ENCODE measurements around the gene ULK4. TPM values are rescaled to one million over a fixed set of nuclear protein-coding genes. Genes with fewer than 3 reads are reported as not detected.
A peak's percentile ranks its signal among the peaks of the same experiment; 100 is the strongest.

The ULK4 gene
- total RNA-seq, 4 donors from 2014 or later: 15.8 to 20.6 (median 16.3) TPM

DNA sequence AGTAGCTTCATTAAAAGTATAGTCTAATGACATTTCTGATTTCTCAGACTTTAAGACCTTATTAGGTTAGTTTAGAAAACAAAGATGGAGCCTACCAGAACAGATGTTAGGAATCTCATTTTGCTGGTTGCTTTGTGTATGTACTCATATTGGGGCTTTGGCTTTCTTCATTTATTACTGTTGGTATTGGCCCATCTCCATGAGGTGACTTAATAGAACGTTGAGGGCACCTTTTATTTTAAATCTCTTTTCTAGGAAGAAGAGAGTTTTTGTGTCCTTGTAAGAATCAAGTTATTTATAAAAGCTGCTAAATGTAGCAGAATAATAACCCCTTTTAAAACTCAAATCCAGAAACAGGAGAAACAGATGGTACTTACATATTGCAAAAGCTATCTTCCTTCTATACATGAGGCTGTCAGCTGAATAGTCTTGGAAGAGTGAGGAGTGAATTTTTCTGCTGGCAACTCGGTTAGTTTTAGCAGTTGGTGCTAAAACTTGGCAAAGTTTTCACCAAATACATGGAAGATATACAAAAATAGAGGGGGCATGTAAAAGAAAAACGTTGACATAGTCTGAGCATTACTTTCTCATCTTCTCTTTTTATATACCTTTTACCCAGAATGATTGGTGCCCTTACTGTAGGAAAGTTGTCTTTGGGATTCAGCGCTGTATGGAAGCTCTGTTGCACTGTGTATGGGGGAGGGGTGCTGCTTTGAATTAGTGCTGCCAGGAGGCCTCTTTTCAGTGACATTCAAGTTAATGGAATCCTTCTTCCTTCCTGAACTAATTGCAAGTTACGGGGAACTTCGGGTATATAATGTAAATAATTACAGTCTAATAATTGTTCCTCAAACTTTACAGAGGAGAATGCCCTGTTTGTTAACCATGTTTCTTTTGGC, 726.8 kb downstream of the ULK4 start:
- DNase-seq (ENCODE audit: low spot score) (no peak), ATAC-seq (ENCODE audit: low FRiP score) (no peak)
- TF ChIP-seq, protein P1, sequence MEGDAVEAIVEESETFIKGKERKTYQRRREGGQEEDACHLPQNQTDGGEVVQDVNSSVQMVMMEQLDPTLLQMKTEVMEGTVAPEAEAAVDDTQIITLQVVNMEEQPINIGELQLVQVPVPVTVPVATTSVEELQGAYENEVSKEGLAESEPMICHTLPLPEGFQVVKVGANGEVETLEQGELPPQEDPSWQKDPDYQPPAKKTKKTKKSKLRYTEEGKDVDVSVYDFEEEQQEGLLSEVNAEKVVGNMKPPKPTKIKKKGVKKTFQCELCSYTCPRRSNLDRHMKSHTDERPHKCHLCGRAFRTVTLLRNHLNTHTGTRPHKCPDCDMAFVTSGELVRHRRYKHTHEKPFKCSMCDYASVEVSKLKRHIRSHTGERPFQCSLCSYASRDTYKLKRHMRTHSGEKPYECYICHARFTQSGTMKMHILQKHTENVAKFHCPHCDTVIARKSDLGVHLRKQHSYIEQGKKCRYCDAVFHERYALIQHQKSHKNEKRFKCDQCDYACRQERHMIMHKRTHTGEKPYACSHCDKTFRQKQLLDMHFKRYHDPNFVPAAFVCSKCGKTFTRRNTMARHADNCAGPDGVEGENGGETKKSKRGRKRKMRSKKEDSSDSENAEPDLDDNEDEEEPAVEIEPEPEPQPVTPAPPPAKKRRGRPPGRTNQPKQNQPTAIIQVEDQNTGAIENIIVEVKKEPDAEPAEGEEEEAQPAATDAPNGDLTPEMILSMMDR (IDR thresholded peaks at IDR 0.05): no peak

DNA sequence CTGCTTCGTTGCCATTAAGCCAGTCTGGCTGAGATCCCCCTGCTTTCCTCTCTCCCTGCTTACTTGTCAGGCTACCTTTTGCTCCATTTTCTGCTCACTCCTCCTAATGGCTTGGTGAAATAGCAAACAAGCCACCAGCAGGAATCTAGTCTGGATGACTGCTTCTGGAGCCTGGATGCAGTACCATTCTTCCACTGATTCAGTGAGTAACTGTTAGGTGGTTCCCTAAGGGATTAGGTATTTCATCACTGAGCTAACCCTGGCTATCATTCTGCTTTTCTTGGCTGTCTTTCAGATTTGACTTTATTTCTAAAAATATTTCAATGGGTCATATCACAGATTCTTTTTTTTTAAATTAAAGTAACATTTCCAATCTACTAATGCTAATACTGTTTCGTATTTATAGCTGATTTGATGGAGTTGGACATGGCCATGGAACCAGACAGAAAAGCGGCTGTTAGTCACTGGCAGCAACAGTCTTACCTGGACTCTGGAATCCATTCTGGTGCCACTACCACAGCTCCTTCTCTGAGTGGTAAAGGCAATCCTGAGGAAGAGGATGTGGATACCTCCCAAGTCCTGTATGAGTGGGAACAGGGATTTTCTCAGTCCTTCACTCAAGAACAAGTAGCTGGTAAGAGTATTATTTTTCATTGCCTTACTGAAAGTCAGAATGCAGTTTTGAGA, 737.6 kb downstream of the ULK4 start:
- peak; percentile 78 for ATAC-seq (ENCODE audit: low FRiP score)
- TF ChIP-seq, protein P1 (IDR thresholded peaks at IDR 0.05): no peak
- DNase-seq (ENCODE audit: low spot score): no peak

DNA sequence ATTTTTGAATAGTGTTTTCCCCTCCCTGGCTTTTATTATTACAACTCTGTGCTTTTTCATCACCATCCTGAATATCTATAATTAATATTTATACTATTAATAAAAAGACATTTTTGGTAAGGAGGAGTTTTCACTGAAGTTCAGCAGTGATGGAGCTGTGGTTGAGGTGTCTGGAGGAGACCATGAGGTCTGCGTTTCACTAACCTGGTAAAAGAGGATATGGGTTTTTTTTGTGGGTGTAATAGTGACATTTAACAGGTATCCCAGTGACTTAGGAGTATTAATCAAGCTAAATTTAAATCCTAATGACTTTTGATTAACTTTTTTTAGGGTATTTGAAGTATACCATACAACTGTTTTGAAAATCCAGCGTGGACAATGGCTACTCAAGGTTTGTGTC, 738.2 kb downstream of the ULK4 start:
- ATAC-seq (ENCODE audit: low FRiP score): no peak
- DNase-seq (ENCODE audit: low spot score): no peak
- TF ChIP-seq, protein P1 (IDR thresholded peaks at IDR 0.05): no peak

DNA sequence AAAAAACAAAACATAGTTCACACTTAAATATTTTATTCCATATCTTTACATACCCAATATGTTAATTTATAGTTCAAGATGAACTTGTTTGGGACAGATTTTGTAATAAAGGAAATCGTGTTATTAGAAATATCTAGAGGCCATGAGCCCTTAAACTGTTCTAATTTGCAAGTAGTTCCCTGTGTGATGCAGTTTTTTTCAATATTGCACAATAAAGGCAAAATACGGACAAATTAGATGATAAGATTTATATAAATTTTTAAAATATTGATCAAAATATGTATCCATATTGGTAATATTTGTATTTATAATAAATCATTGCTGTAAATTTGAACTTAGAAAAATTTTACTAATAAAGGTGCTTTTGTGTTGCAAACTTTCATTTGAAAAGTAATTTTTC, 738.8 kb downstream of the ULK4 start:
- ATAC-seq (ENCODE audit: low FRiP score) (no peak), DNase-seq (ENCODE audit: low spot score) (no peak)
- TF ChIP-seq, protein P1 (IDR thresholded peaks at IDR 0.05): no peak

DNA sequence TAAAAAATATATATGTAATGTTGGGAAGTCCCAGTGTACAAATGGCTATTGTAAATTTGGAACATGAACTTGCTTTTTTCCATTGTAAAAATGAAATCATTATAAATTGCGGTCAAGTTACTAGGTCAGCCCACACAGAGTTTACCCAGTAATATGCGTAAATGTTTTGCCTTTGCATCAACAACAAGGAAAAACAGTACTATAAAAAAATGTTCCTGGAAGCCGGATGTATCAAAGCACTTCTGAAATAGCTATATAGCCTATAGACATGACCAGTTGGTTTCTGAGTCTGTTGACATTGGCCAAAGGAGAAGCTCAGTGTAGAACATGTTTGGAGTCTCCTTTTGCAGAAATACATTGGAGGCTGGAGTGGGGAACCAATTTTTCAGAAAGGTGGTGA, 739.4 kb downstream of the ULK4 start:
- no peak for ATAC-seq (ENCODE audit: low FRiP score)
- TF ChIP-seq, protein P1 (IDR thresholded peaks at IDR 0.05): no peak
- DNase-seq (ENCODE audit: low spot score): no peak

DNA sequence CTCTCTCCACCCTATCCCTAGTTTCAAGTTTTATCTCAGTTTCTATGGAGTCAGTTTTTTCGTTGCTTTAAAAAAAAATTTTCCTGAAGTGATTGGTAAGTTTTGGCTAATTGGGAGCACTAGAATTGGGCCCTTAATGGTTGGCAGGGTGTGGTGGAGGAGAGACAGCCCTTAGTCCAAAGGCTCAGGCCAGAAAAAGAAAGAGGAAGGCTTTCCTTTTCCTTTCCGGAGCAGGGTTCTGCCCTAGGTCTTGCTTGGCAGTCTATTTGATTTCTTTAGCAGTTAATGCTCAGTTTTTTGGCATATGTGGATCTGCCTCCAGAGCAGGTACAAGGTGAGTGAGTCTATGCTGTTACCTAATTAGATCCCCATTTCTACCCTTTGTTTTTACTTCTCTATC, 739.9 kb downstream of the ULK4 start:
- ATAC-seq (ENCODE audit: low FRiP score) (no peak), DNase-seq (ENCODE audit: low spot score) (no peak)
- TF ChIP-seq, protein P1 (IDR thresholded peaks at IDR 0.05): no peak

All from omental fat pad (tissue), 4 donors.